ENCODE results near the gene EPS8L2. TPM values are rescaled to one million over a fixed set of nuclear protein-coding genes. Genes with fewer than 3 reads are reported as not detected.

Gene EPS8L2
- total and polyA plus RNA-seq, 9 of the 15 experiments (the other 6 are each of a cell fraction or from before 2014, with no cell fraction given) = 0.75 to 17.0 (median 3.7) TPM

DNA sequence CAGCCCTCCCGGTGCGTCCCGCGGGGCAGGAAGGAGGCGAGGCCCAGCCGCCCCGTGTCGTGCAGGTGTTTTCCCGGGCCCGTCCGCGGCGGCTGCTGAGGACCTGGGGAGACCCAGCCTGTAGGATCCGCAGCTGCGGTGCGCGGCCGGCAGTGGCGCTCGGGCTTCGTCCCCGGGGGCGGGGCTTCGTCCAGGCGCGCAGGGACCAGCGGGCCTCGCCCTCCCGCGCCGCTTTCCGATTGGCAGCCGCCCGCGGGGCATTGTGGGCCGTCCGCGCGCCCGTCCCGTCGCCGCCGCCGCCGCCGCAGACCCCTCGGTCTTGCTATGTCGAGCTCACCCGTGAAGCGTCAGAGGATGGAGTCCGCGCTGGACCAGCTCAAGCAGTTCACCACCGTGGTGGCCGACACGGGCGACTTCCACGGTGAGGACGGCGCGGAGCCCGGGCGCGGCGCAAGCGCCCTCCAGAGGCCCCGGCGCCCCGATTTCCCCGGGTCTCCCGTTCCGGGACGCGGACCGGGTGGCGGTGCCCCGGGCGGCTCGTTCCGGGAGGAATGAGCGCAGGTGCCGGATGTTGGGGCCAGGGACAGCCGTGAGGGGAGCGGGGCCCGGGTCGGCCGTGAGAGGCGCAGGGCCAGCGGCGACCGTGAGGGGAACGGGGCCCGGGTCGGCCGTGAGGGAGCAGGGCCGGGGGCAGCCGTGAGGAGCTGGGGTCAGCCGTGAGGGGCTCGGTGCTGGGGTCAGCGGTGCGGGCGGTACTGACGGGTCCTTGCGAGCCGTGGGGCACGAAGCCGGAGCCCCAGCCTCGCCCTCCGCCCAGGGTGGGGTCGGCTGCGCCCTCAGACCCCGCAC, 41.4 kb downstream of the EPS8L2 start, which contains the start of gene TALDO1 (continued):
- no peak for TF ChIP-seq PCBP2 (IDR thresholded peaks at IDR 0.05; ENCODE audit: low read depth, low read length, poor library complexity, severe bottlenecking)
- TF ChIP-seq MTF1 (CRISPR knock-in tag; IDR thresholded peaks at IDR 0.05; ENCODE audit: borderline replicate concordance) = no peak
- peak in 1 of 2 experiments; percentile 57; a peak in 1 of 4 replicates for TF ChIP-seq SIN3A (IDR thresholded peaks at IDR 0.05; ENCODE audit: borderline replicate concordance in 2 of 2, control insufficient read depth in 1 of 2, low read depth in 2 of 2, low read length in 2 of 2)
- no peak for TF ChIP-seq SIX5 (IDR thresholded peaks at IDR 0.05; ENCODE audit: borderline replicate concordance in 1 of 2, insufficient read depth in 1 of 2, low read depth in 1 of 2, low read length in 2 of 2)
- TF ChIP-seq SMAD2 (IDR thresholded peaks at IDR 0.05; ENCODE audit: low read depth, low read length) = no peak
- no peak for TF ChIP-seq FOXK1 (CRISPR knock-in tag; IDR thresholded peaks at IDR 0.05; ENCODE audit: borderline replicate concordance)
- TF ChIP-seq FOXJ2 (tag; IDR thresholded peaks at IDR 0.05) = no peak
- peak; percentile 49; the same call in 1 of the 2 replicates for TF ChIP-seq ZNF12 (CRISPR knock-in tag; IDR thresholded peaks at IDR 0.05)
- TF ChIP-seq HIVEP1 (CRISPR knock-in tag; IDR thresholded peaks at IDR 0.05) = no peak
- 0 out of 2 replicates have a peak, but pooled peaks have one; percentile 18 for TF ChIP-seq JUND (IDR thresholded peaks at IDR 0.05; ENCODE audit: borderline replicate concordance, low read depth, low read length)
- no peak for TF ChIP-seq JUND (tag; IDR thresholded peaks at IDR 0.05; ENCODE audit: borderline replicate concordance, low read depth, low read length)
- TF ChIP-seq, protein P1, sequence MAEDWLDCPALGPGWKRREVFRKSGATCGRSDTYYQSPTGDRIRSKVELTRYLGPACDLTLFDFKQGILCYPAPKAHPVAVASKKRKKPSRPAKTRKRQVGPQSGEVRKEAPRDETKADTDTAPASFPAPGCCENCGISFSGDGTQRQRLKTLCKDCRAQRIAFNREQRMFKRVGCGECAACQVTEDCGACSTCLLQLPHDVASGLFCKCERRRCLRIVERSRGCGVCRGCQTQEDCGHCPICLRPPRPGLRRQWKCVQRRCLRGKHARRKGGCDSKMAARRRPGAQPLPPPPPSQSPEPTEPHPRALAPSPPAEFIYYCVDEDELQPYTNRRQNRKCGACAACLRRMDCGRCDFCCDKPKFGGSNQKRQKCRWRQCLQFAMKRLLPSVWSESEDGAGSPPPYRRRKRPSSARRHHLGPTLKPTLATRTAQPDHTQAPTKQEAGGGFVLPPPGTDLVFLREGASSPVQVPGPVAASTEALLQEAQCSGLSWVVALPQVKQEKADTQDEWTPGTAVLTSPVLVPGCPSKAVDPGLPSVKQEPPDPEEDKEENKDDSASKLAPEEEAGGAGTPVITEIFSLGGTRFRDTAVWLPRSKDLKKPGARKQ (CRISPR knock-in tag; IDR thresholded peaks at IDR 0.05) = no peak
- TF ChIP-seq, protein P2, sequence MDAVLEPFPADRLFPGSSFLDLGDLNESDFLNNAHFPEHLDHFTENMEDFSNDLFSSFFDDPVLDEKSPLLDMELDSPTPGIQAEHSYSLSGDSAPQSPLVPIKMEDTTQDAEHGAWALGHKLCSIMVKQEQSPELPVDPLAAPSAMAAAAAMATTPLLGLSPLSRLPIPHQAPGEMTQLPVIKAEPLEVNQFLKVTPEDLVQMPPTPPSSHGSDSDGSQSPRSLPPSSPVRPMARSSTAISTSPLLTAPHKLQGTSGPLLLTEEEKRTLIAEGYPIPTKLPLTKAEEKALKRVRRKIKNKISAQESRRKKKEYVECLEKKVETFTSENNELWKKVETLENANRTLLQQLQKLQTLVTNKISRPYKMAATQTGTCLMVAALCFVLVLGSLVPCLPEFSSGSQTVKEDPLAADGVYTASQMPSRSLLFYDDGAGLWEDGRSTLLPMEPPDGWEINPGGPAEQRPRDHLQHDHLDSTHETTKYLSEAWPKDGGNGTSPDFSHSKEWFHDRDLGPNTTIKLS (IDR thresholded peaks at IDR 0.05; ENCODE audit: borderline replicate concordance, low read depth) = no peak
- no peak for TF ChIP-seq TCFL5 (CRISPR knock-in tag; conservative IDR thresholded peaks at IDR 0.05)
- no peak for TF ChIP-seq ZNF668 (CRISPR knock-in tag; IDR thresholded peaks at IDR 0.05)
- TF ChIP-seq SRF (CRISPR knock-in tag; IDR thresholded peaks at IDR 0.05) = no peak
- peak; percentile 55; the same call in 1 of the 2 replicates for TF ChIP-seq POLR2AphosphoS2 (IDR thresholded peaks at IDR 0.05; ENCODE audit: low read length)
